ENCODE data around the gene ARHGAP12.

Gene ARHGAP12

DNA sequence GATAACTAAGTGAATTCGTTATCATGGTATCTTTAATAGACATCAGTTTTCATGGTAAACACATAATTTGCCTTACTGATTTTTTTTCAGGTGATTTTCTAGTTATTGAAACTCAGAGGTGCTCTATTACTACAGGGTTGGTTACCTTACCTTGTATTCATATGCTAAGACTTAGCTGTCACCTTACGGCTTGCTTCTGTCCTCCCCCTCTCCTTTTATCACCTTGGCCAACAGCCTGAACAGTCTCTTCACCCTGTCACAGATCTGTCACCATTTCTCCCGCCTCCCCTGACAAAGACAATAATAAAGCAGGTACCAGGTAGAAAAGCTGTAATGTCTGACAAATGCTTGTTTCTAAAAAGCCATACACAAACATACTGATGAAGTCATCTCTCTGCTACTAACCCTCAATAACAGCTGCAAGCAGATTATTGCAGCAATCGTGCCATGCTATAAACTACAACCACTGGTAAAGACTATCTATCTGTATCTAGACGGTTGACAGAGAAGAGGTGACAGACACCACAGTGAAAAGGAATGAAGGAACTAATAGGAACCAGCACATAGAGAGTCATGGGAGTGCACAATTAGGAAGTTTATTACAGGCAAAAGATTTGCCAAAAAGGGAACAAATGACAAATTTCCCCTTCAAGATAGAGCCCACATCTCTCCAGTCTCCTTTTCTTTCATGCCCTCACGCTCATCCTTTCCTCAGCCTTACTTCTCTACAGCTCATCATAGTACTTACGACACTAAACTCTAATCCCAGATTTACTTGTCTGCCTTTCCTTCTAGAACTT lies 57.2 kb downstream of the ARHGAP12 start:
- Histone ChIP-seq H3K27me3 (ENCODE audit: low read length) (no peaks in the 10 kb centered on the region), H3K27ac (ENCODE audit: low read depth, low read length) (no peak overlapping the region), H3K4me3 (ENCODE audit: insufficient read depth, low read length, poor library complexity, severe bottlenecking) (no peak overlapping the region), H3K9ac (ENCODE audit: low read length) (no peak overlapping the region), H3K4me2 (ENCODE audit: low read depth, low read length, poor library complexity, severe bottlenecking) (no peak overlapping the region), H3K9me2 (replicated peaks; ENCODE audit: insufficient read depth, low read length) (no peaks in the 10 kb centered on the region), H3K9me3 (ENCODE audit: insufficient read depth, low read length) (no peaks in the 10 kb centered on the region), H2AFZ (ENCODE audit: low read depth, low read length, severe bottlenecking) (no peak overlapping the region), H3K36me3 (ENCODE audit: low read length) (no peaks in the 10 kb centered on the region), H4K20me1 (ENCODE audit: low read depth, low read length) (no peaks in the 10 kb centered on the region), H3F3A (ENCODE audit: insufficient read depth) (no peaks in the 10 kb centered on the region), H3K79me2 (ENCODE audit: insufficient read depth, low read length) (no peaks in the 10 kb centered on the region; the same call in 1 of the 2 replicates)
- TF ChIP-seq, protein P1, sequence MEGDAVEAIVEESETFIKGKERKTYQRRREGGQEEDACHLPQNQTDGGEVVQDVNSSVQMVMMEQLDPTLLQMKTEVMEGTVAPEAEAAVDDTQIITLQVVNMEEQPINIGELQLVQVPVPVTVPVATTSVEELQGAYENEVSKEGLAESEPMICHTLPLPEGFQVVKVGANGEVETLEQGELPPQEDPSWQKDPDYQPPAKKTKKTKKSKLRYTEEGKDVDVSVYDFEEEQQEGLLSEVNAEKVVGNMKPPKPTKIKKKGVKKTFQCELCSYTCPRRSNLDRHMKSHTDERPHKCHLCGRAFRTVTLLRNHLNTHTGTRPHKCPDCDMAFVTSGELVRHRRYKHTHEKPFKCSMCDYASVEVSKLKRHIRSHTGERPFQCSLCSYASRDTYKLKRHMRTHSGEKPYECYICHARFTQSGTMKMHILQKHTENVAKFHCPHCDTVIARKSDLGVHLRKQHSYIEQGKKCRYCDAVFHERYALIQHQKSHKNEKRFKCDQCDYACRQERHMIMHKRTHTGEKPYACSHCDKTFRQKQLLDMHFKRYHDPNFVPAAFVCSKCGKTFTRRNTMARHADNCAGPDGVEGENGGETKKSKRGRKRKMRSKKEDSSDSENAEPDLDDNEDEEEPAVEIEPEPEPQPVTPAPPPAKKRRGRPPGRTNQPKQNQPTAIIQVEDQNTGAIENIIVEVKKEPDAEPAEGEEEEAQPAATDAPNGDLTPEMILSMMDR (IDR thresholded peaks at IDR 0.05; ENCODE audit: insufficient read depth, low read length, poor library complexity, severe bottlenecking) = no peak
- no peak for TF ChIP-seq EZH2phosphoT487 (conservative IDR thresholded peaks at IDR 0.05; ENCODE audit: low read length)

DNA sequence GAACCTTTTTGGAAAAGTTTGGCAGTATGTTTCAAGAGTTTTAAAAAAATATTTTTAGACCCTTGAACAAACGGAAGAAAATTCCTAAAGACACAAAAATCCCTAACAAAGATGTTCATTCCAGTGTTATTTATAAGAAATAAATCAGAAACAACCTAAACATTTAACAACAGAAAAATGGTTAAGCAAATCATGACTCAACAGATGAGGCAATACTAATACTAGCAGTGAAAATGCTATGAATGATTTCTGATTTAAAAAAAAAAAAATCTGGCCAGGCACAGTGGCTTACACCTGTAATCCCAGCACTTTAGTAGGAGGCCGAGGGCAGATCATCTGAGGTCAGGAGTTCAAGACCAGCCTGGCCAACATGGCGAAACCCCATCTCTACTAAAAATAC lies 61.0 kb downstream of the ARHGAP12 start:
- Histone ChIP-seq H3K4me2 (ENCODE audit: low read depth, low read length, poor library complexity, severe bottlenecking) (no peak overlapping the region), H3K27ac (ENCODE audit: low read depth, low read length) (no peak overlapping the region), H3K27me3 (ENCODE audit: low read length) (no peaks in the 10 kb centered on the region), H3K9me3 (ENCODE audit: insufficient read depth, low read length) (no peaks in the 10 kb centered on the region), H3K9ac (ENCODE audit: low read length) (no peak overlapping the region), H3K79me2 (ENCODE audit: insufficient read depth, low read length) (no peaks in the 10 kb centered on the region; the same call in 1 of the 2 replicates), H2AFZ (ENCODE audit: low read depth, low read length, severe bottlenecking) (no peak overlapping the region), H4K20me1 (ENCODE audit: low read depth, low read length) (peaks cover 13% of the 10 kb centered on the region; the same call in 1 of the 2 replicates), H3F3A (ENCODE audit: insufficient read depth) (peaks cover 11% of the 10 kb centered on the region; the same call in 1 of the 2 replicates), H3K4me3 (ENCODE audit: insufficient read depth, low read length, poor library complexity, severe bottlenecking) (no peak overlapping the region), H3K36me3 (ENCODE audit: low read length) (no peaks in the 10 kb centered on the region), H3K9me2 (replicated peaks; ENCODE audit: insufficient read depth, low read length) (no peaks in the 10 kb centered on the region)
- no peak for TF ChIP-seq EZH2phosphoT487 (conservative IDR thresholded peaks at IDR 0.05; ENCODE audit: low read length)
- TF ChIP-seq, protein P1 (IDR thresholded peaks at IDR 0.05; ENCODE audit: insufficient read depth, low read length, poor library complexity, severe bottlenecking) = no peak

DNA sequence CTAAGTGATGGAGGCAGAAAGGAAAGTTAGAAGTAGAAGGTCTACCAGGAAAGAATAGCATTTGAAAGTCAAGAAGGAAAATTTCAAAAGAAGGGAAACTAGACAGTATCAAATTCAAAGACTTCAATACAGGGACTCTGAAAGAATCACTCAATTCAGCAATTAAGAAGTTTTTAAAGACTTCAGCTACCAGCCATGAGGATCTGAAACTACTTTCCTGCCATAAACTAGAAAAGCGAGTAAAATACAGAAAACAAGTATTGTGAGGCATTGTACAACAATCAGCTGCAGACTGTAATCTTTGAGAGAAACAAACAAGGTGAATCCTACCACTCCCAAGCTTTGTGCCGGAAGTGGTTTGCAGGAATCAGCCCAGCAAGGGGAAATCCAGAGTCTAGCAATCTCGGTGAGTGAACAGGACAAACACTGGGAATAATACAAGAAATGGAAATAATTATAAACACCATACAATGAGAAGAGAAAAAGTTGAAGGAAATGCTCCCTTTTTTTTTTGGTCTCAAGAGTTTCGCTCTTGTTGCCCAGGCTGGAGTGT lies 62.4 kb downstream of the ARHGAP12 start:
- TF ChIP-seq, protein P1 (IDR thresholded peaks at IDR 0.05; ENCODE audit: insufficient read depth, low read length, poor library complexity, severe bottlenecking) = no peak
- no peak for TF ChIP-seq EZH2phosphoT487 (conservative IDR thresholded peaks at IDR 0.05; ENCODE audit: low read length)
- Histone ChIP-seq H3K9me3 (ENCODE audit: insufficient read depth, low read length) (no peaks in the 10 kb centered on the region), H3K36me3 (ENCODE audit: low read length) (no peaks in the 10 kb centered on the region), H2AFZ (ENCODE audit: low read depth, low read length, severe bottlenecking) (no peak overlapping the region), H3K27me3 (ENCODE audit: low read length) (no peaks in the 10 kb centered on the region), H3K4me2 (ENCODE audit: low read depth, low read length, poor library complexity, severe bottlenecking) (no peak overlapping the region), H3K4me3 (ENCODE audit: insufficient read depth, low read length, poor library complexity, severe bottlenecking) (no peak overlapping the region), H3K79me2 (ENCODE audit: insufficient read depth, low read length) (no peaks in the 10 kb centered on the region; the same call in 1 of the 2 replicates), H3K27ac (ENCODE audit: low read depth, low read length) (no peak overlapping the region), H3F3A (ENCODE audit: insufficient read depth) (peaks cover 11% of the 10 kb centered on the region; the same call in 1 of the 2 replicates), H3K9ac (ENCODE audit: low read length) (no peak overlapping the region), H3K9me2 (replicated peaks; ENCODE audit: insufficient read depth, low read length) (no peaks in the 10 kb centered on the region), H4K20me1 (ENCODE audit: low read depth, low read length) (peaks cover 14% of the 10 kb centered on the region)

All from SU-DHL-6 (cell line).